ENCODE measurements around the gene PADI2. TPM values are rescaled to one million over a fixed set of nuclear protein-coding genes. Genes with fewer than 3 reads are reported as not detected.

PADI2 gene
- 10 to 100 TPM in 3 of 5 donors, 1 to 10 TPM in 2; 6.4 to 16.3 (median 10.7) TPM for polyA plus RNA-seq (ENCODE audit: insufficient read depth in 1 of 5, insufficient read length in 5 of 5, low replicate concordance in 1 of 5)
- long read RNA-seq, donor 1 = 0 reads
- long read RNA-seq, donor 2, full-length matches to known transcripts = 2 of 2 reads
- long read RNA-seq, donor 2, partial matches to known transcripts = 0 of 2 reads
- long read RNA-seq, donor 2, other reads (novel, unspliced or antisense) = 0 of 2 reads
- long read RNA-seq, donor 3, full-length matches to known transcripts = 3 of 3 reads
- long read RNA-seq, donor 3, partial matches to known transcripts = 0 of 3 reads
- long read RNA-seq, donor 3, other reads (novel, unspliced or antisense) = 0 of 3 reads
- long read RNA-seq, donor 4, partial matches to known transcripts = 0 of 1 reads
- long read RNA-seq, donor 4, other reads (novel, unspliced or antisense) = 0 of 1 reads
- long read RNA-seq, donor 5, full-length matches to known transcripts = 1 of 1 reads
- long read RNA-seq, donor 5, partial matches to known transcripts = 0 of 1 reads
- long read RNA-seq, donor 5, other reads (novel, unspliced or antisense) = 0 of 1 reads
- long read RNA-seq, donor 6, full-length matches to known transcripts = 2 of 2 reads
- long read RNA-seq, donor 6, partial matches to known transcripts = 0 of 2 reads
- long read RNA-seq, donor 6, other reads (novel, unspliced or antisense) = 0 of 2 reads
- long read RNA-seq, donor 7, full-length matches to known transcripts = 1 of 1 reads
- long read RNA-seq, donor 7, partial matches to known transcripts = 0 of 1 reads
- long read RNA-seq, donor 7, other reads (novel, unspliced or antisense) = 0 of 1 reads
- long read RNA-seq, donor 8 = 0 reads

DNA sequence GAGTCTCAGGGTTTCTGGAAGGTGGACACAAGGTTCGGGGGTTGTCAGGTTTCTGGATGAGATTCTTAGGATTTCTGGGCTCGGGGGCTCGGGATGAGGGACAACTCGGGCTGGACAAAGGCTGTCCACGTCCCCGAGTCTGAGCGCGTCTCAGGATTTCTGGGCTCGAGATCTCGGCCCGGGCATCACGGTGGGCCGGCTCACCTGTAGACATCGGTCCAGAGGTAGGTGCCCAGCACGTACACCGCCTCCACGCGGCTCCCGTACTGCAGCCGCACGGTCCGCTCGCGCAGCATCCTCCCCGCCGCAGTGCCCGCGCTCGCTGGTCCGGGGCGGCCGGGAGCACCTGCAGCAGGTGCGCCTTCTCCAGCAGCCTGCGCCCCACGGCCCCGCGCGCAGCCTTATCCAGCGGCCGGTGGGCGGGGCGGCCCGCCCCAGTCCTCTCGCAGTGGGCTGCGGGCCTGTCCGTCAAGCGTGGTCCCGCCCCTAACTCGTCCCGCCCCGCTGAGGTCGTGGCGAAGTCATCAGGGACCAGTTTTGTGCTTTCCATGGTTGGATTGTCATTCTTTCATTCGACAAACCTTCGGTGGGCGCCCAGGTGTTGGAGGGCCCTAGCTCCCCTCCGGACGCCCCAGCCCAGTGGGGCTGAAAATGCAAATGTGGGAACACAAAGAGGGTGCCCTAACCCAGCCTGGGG is at the start of gene PADI2:
TSS of gene PADI2 (minus strand) at position 376 of the 697 bp plus-strand sequence. CDS start at position 296, 80 bp downstream.
- peak; percentile 45 to 55 for DNase-seq

DNA sequence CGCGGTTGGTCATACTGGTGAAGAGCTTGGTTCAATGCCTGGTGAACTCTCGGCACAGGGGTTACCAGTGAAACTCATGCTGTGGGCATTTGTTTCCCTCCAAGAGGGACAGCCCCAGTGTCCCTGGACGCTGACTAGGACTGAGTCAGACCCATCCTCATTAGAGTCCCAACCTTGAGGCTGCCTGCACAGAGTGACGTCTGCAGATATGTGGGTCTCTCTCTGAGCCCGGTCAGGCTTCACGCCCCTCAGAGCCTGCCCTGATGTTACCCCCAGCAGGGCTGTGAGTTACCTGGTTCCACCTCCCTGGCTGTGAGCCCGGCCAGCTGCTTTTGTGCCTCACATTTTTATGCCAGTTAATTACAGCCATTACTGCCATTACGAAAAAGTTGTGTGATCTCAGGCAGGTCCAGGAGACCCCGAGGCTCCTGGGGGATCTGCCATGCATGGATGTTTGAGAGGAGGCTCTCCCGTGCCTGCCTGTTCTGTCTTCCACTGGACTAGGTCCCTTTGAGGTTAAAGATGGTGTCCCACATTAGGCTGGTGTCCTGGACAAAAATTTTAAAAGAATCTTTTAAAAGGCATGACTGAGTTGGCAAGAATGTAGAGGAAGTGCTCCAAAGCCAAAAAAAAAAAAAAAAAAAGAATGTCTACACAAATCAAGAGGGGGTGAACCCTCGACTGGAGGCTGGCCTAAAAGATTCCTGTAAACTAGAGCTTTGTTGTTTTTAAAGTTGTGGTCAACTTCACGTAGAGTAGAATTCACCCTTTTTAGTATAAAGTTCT is 49.0 kb upstream of the PADI2 start:
- no peak for DNase-seq

GRCh38 chr1:17167786-17168090 is 48.5 kb upstream of the PADI2 start:
- no peak for DNase-seq

DNA sequence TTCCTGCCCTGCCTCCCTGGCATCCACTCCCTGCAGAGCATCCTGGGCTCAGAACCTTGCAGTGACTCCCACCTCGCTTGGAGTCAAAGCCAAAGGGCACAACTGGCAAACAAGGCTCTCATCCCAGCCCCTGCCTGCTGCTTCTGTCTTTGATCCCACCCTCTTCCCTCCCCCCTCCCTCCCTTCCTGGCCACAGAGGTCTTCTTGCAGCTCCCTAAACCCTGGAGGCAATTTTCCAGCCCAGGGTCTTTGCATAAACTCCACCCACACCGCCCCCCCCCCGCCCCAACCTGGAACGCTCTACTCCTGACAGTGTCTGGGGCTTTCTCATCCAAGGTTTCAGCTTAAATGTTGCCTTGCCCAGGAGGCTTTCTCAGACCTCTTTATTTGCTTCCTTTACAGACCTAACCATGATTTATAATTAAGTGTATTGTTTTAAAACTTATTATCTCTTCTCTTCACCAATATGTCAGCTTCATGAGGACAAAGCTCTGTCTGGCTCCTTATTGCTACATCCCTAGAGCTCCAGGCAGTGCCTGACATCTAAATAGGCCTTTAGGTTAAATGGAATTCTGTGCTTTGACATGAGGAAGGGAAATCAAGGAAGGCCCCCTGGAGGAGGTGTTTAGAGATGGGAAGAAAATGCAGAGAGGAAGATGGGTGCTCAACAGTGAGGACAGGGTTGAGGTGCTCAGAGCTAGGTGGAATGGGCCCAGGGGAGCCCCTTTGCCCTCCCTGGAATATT is 48.0 kb upstream of the PADI2 start:
- DNase-seq = no peak

GRCh38 chr1:17165823-17166222 is 46.6 kb upstream of the PADI2 start:
- DNase-seq = no peak

DNA sequence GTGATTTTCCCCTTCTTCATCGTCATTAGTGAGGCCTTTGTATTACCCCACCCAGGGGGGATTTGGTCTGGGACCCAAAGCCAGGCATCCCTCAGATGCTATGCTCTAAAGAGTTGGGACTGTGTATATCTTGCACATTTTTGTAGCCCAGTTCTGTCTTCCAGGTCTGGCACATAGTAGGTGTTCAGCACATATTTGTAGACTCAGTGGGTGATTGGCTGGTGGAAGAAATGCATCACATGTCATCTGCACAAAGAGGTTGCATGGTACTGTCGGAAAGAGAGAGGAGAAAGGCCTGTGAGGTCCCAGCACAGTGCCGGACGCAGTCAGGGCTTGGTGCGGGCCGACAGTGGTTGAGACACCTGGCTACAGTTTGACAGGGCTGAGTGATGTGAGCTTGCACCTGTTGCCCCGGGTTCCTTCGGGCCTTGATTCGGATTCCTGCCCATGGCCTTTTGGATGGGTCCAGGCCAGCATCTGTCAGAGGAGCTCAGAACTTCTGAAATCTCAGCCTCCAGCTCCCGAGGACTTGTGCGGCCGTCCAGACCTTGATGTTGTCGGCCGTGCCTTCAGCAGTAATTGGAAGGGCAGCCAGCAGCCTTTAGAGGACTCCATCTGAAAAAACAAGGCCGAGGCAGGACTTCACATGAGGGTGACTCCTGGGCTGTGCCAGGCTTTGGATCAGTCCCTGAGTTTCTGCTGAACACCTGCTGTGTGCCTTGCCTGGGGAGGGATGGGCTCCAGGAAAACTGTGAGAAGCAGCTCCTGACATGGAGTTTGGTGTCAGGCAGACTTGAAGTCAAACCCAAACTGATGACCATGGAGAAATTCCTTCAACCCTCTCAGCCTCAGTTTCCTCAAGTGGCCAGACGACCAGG is 44.8 kb upstream of the PADI2 start:
- DNase-seq = no peak

- DNase-seq = no peak
Observed at GRCh38 chr1:17163371-17163770, 44.1 kb upstream of the PADI2 start.

- no peak for DNase-seq
Observed at GRCh38 chr1:17162941-17163340, 43.7 kb upstream of the PADI2 start.

GRCh38 chr1:17161926-17162800 is 42.9 kb upstream of the PADI2 start:
- DNase-seq = no peak

DNA sequence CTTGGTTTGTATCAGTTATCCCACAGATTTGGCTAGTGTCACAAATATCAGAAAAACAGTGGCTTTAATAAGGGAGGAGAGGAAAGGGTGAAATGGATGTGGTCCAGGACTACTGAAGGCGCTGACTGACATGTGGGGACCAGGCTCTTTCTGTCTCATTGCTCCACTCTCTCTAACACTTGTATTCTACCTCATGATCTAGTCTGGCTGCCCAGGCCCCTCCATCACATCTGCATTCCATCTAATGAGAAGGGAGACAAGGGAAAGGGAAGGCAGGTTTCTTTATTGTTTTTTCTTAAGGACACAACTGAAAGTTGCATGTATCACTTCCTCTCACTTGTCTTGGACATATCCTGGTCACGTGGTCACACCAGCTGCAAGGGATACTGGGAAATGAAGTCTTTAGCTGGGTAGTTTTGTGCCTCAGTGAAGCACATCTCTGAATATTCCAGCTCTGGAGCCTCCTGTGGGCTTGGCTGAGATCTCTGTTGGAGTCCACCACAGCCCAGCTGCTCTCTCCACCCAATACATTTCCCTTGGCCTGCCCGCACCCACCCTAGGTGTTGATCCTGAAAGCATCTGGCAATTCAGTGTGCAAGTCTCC is 42.0 kb upstream of the PADI2 start:
- no peak for DNase-seq

DNA sequence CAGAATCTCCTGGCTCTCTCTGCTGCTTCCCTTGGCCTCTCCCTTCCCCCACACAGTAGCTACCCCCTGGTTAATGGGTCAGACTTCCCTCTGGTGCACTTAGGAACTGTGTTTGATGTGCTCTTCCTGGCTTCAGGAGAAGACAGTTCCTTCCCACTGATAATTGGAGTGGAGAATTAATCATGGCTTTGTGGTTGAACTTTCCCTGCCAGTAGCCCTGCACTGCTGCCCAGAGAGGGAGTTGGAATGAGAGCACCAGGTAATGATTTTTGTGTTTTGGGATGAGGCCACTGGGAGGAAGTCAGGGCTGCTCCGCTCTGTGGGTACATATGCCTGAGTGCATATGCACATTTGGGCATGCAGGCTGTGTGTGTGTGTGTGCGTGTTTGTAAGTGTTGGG is 39.7 kb upstream of the PADI2 start:
- no peak for DNase-seq

DNA sequence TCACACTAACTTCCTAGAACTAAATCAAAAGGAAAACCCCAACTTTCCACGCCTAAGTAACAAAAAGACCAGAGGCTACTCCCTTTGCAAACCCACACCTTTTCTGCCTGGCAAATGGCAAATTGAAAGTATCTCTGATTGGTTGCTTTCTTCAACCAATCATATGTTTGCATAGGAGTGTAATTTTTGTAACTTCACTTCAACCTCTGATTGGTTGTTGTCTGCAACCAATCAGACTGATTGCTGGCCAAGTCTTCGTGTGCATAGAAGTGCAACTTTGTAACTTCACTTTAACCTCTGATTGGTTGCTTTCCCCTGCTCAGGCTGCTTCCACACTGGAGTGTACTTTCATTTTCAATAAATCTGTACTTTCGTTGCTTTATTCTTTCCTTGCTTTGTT is 36.9 kb upstream of the PADI2 start:
- DNase-seq = no peak

GRCh38 chr1:17155257-17155920 is 36.1 kb upstream of the PADI2 start:
- DNase-seq = no peak

- DNase-seq = no peak
Observed at GRCh38 chr1:17149771-17150170, 30.5 kb upstream of the PADI2 start.

DNA sequence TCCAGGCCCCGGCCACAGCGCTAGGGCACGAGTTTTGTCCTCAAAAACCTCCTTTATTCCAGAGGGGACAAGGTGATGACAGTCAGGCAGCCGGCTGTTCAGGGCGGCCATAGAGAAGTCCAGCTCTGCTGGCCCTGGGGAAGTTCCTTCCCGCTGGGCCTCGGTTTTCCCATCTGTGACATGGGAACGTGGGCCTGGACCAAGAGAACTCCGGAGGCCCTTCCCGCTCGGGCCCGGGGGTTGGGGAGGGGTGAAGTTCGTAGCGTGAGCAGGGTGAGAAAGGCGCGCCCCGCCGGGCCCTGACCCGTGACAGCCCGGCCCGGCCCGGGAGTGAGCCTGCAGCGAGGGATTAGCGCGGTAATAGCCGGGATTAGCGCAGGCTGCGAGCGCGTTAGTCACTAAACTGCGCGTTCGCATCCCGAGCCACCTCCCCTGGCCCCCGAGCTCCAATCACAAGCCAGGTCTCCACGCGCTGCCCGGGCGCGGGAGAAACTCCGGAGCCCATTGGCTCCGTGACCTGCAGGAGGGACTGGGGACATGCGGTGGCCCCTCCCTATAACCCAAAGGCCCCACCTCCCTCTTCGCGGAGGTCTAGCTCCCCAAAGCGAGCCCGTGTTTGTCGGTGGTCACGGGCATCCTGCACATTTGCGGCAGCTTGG is 29.8 kb upstream of the PADI2 start:
- DNase-seq = no peak

DNA sequence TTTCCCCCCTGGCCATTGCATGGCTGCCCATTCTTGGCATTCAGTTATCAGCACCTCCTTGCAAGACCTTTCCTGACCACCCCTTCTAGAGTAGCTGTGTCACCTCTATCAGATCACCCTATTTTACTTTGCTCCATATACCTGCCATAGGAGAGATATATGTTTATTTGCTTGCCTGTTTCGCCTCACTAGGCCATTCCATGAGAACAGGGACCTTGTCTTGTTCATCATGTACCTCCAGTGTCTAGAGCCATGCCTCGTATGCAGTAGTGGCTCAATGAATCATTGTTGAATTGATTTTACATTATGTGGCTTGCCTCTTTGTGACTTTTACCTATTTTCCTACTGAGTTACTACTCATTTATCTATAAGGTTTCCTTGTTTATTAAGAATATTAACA is 26.4 kb upstream of the PADI2 start:
- no peak for DNase-seq

- no peak for DNase-seq
Observed at GRCh38 chr1:17143760-17144159, 24.5 kb upstream of the PADI2 start.

All from right lung (tissue), 10 donors.